ENCODE results near the gene C16orf90.

DNA sequence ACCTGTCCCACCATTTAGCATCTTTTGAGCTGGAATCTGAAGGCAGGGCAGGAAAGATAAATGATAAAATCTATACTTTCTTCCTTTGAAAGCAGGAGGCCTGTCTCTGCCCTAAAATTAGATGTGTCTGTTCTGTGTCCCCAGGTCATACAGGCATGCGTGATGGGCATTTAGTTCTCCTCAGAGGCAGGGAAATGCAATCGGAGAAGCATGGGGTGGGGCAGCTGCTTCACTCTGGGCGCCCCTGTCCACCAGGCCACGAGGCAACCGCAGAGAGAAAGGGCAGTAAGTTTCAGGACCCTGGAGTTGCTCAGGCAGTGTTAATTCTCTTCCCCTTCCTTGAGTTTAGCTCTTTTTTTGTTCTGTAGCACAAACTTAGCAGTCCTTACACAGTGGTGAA is 30.7 kb upstream of the C16orf90 start:
- TF ChIP-seq CTCF (IDR thresholded peaks at IDR 0.05) (no peak), EP300 (IDR thresholded peaks at IDR 0.05) (no peak), POLR2A (IDR thresholded peaks at IDR 0.05) (no peak), POLR2AphosphoS5 (IDR thresholded peaks at IDR 0.05) (no peak)

Data from upper lobe of left lung (tissue), 4 donors.